ENCODE data around the gene ARHGEF4.
"Not testable (repeated sequence)": the region's sequence is repeated elsewhere in the genome, so short reads cannot be mapped to it uniquely, and the experiment has no call there.

Gene ARHGEF4

GRCh38 chr2:130986890-130987493 is 150.3 kb downstream of the ARHGEF4 start:
- no peak for DNase-seq

- peak; percentile 9 for DNase-seq
Measured at GRCh38 chr2:130987519-130988425, 151.1 kb downstream of the ARHGEF4 start.

- DNase-seq: not testable (repeated sequence)
Measured at GRCh38 chr2:130991446-130991845, 154.7 kb downstream of the ARHGEF4 start.

GRCh38 chr2:130992003-130992402 is 155.3 kb downstream of the ARHGEF4 start:
- not testable (repeated sequence) for DNase-seq

- no peak for DNase-seq
Measured at GRCh38 chr2:130996691-130997090, 160.0 kb downstream of the ARHGEF4 start.

GRCh38 chr2:130997198-130997597 is 160.5 kb downstream of the ARHGEF4 start:
- no peak for DNase-seq

GRCh38 chr2:130998561-130998960 is 161.8 kb downstream of the ARHGEF4 start:
- DNase-seq: no peak

GRCh38 chr2:131004446-131005209 is 167.9 kb downstream of the ARHGEF4 start:
- DNase-seq: no peak

- no peak for DNase-seq
Measured at GRCh38 chr2:131005216-131005935, 168.7 kb downstream of the ARHGEF4 start.

- no peak for DNase-seq
Measured at GRCh38 chr2:131006561-131006960, 169.8 kb downstream of the ARHGEF4 start.

- no peak for DNase-seq
Measured at GRCh38 chr2:131008967-131009366, 172.3 kb downstream of the ARHGEF4 start.

GRCh38 chr2:131009713-131010475 is 173.2 kb downstream of the ARHGEF4 start:
- DNase-seq: no peak

- DNase-seq: no peak
Measured at GRCh38 chr2:131010566-131010965, 173.9 kb downstream of the ARHGEF4 start.

- no peak for DNase-seq
Measured at GRCh38 chr2:131011486-131011885, 174.8 kb downstream of the ARHGEF4 start.

- DNase-seq: no peak
Measured at GRCh38 chr2:131014141-131014540, 177.4 kb downstream of the ARHGEF4 start.

GRCh38 chr2:131015764-131016163 is 179.1 kb downstream of the ARHGEF4 start:
- no peak for DNase-seq

- no peak for DNase-seq
Measured at GRCh38 chr2:131016826-131017741, 180.4 kb downstream of the ARHGEF4 start.

- no peak for DNase-seq
Measured at GRCh38 chr2:131022731-131023130, 186.0 kb downstream of the ARHGEF4 start.

GRCh38 chr2:131023758-131024157 is 187.0 kb downstream of the ARHGEF4 start:
- DNase-seq: no peak

- no peak for DNase-seq
Measured at GRCh38 chr2:131026919-131027318, 190.2 kb downstream of the ARHGEF4 start.
